Kidney (tissue), 14 donors: Measurements from ENCODE around the gene DVL1. TPM values are rescaled to one million over a fixed set of nuclear protein-coding genes. Genes with fewer than 3 reads are reported as not detected.

ENCODE experiments used
- DNase-seq, 5 donors: peaks; one replicate each; pipeline ENCODE4 v3.0.0-alpha.2; 2013 to 2020
- FAIRE-seq: peaks from 2 replicates; lab custom pipeline; 2012; peaks lifted over from hg19 to GRCh38; lab: Jason Lieb, UNC
- H3K27ac ChIP-seq, 2 donors: one replicate each; pipeline ENCODE4 v1.7.0; 2013; ENCODE audit warnings: low read depth in 2 of 2, low read length in 2 of 2, inconsistent platforms in 1 of 2
- H3K27me3 ChIP-seq: one replicate; pipeline ENCODE4 v1.7.1; 2013; ENCODE audit warnings: low read length, inconsistent platforms; ENCODE audit not compliant: control insufficient read depth, insufficient read depth
- H3K36me3 ChIP-seq, 3 donors: one replicate each; pipeline versions ENCODE4 v1.7.0 to v1.7.1; 2013; ENCODE audit warnings: low read length in 3 of 3, control low read depth in 1 of 3, inconsistent platforms in 1 of 3; ENCODE audit not compliant: insufficient read depth in 3 of 3, control insufficient read depth in 2 of 3
- H3K4me1 ChIP-seq, 3 donors: one replicate each; pipeline versions ENCODE4 v1.7.0 to v1.7.1; 2013; ENCODE audit warnings: low read length in 3 of 3, inconsistent platforms in 1 of 3, low read depth in 1 of 3; ENCODE audit not compliant: control insufficient read depth in 2 of 3, insufficient read depth in 2 of 3
- H3K4me3 ChIP-seq, 3 donors: one replicate each; pipeline versions ENCODE4 v1.7.0 to v1.8.1; 2013; ENCODE audit warnings: low read length in 3 of 3, control low read depth in 1 of 3, inconsistent platforms in 1 of 3
- H3K9ac ChIP-seq, 3 donors: one replicate each; pipeline versions ENCODE4 v1.7.0 to v1.7.1; 2013; ENCODE audit warnings: low read length in 3 of 3, control low read depth in 1 of 3, inconsistent platforms in 1 of 3
- H3K9me3 ChIP-seq, 3 donors: one replicate each; pipeline versions ENCODE4 v1.7.0 to v1.7.1; 2013; ENCODE audit warnings: low read length in 3 of 3, control low read depth in 1 of 3, inconsistent platforms in 1 of 3; ENCODE audit not compliant: control insufficient read depth in 2 of 3, insufficient read depth in 1 of 3
- CTCF ChIP-seq: IDR thresholded peaks from 3 replicates; pipeline ENCODE4 v1.5.1; 2012; ENCODE audit warnings: mild to moderate bottlenecking, moderate library complexity, borderline replicate concordance; ENCODE audit not compliant: insufficient read depth; ENCODE audit errors: extremely low read depth
- intact Hi-C: fragments of 100-400 bp; cut with DNase I; formaldehyde crosslinking; loops from one replicate; pipeline ENCODE4 v1.11.1; 2022
- polyA plus RNA-seq: library from polyadenylated mRNA; stranded (reverse); fragments of 350-450 nt; fragmentation: Illumina TruSeq; extraction: RNeasy Lipid Tissue Mini Kit (QIAGEN cat#74804); gene quantifications from one replicate; pipeline ENCODE4 v1.2.3, GENCODE V29; 2014; ENCODE audit warnings: low read depth, low replicate concordance; ENCODE audit not compliant: insufficient read depth
- total RNA-seq: library from RNA; stranded (reverse); fragmentation: NEBNext Ultra II Directional; extraction: Animal tissue kit (Norgen Biotek cat#: 25700); gene quantifications from one replicate; pipeline ENCODE4 v1.2.1, GENCODE V29; 2021
- donor health status: control.
- donor health status: control.
- donor health status: control.
- donor health status: control.
- donor health status: control.
- donor health status: DM: yes; HTN: yes; CAD: no.
- donor health status: Normal renal cell carcinoma (clear cell type).

Gene DVL1
- total and polyA plus RNA-seq, 2 donors from 2014 or later: 32.5 to 55.0 TPM

GRCh38 chr1:1338278-1338677 is 10.9 kb downstream of the DVL1 start:
- Histone ChIP-seq H3K4me1 (no peaks in the 10 kb centered on the region), H3K4me3 (no peak overlapping the region), H3K36me3 (peaks cover 4 to 15% (median 11%) of the 10 kb centered on the region in 3 donors), H3K9me3 (no peaks in the 10 kb centered on the region), H3K9ac (no peak overlapping the region), H3K27me3 (no peaks in the 10 kb centered on the region), H3K27ac (no peak overlapping the region)
- DNase-seq (no peak), FAIRE-seq (no peak)
- no peak for TF ChIP-seq CTCF
- intact Hi-C loops: no loop called here

- no peak overlapping the region for H3K27ac ChIP-seq
- no peaks in the 10 kb centered on the region for H3K4me1 ChIP-seq
- DNase-seq (no peak), FAIRE-seq (no peak)
- intact Hi-C loops: no loop called here
- H3K9ac ChIP-seq: no peak overlapping the region
- no peaks in the 10 kb centered on the region for H3K9me3 ChIP-seq
- no peaks in the 10 kb centered on the region for H3K27me3 ChIP-seq
- TF ChIP-seq CTCF: no peak
- no peak overlapping the region for H3K4me3 ChIP-seq
- peaks cover 4 to 15% (median 11%) of the 10 kb centered on the region in 3 donors for H3K36me3 ChIP-seq
Measured at GRCh38 chr1:1337793-1338147, 11.4 kb downstream of the DVL1 start.

GRCh38 chr1:1336931-1337792 is 12.1 kb downstream of the DVL1 start:
- intact Hi-C loops: no loop called here
- TF ChIP-seq CTCF: no peak
- no peak overlapping the region for H3K27ac ChIP-seq
- H3K9ac ChIP-seq: no peak overlapping the region
- H3K4me3 ChIP-seq: no peak overlapping the region
- peaks cover 4 to 15% (median 11%) of the 10 kb centered on the region in 3 donors for H3K36me3 ChIP-seq
- H3K4me1 ChIP-seq: no peaks in the 10 kb centered on the region
- no peaks in the 10 kb centered on the region for H3K9me3 ChIP-seq
- H3K27me3 ChIP-seq: no peaks in the 10 kb centered on the region
- no peak for DNase-seq
- FAIRE-seq: no peak
